ENCODE results near the gene ELOVL3. TPM values are rescaled to one million over a fixed set of nuclear protein-coding genes. Genes with fewer than 3 reads are reported as not detected.

Gene ELOVL3
- polyA plus RNA-seq, 1 donor: 0.12 TPM

- no CpG with 5 or more reads among the region's 2 CpGs for WGBS (ENCODE audit: insufficient coverage, low lambda C conversion rate)
- Histone ChIP-seq H3K4me1 (ENCODE audit: control insufficient read depth, insufficient read depth, low read length) (peaks cover 4% of the 10 kb centered on the region), H3K36me3 (ENCODE audit: control insufficient read depth, insufficient read depth, low read length) (no peaks in the 10 kb centered on the region), H3K27me3 (ENCODE audit: control insufficient read depth, insufficient read depth, low read length) (no peaks in the 10 kb centered on the region), H3K9me3 (ENCODE audit: control insufficient read depth, low read depth, low read length) (no peaks in the 10 kb centered on the region), H3K4me3 (ENCODE audit: low read length) (no peak overlapping the region), H3K27ac (ENCODE audit: low read length) (no peak overlapping the region)
- DNase-seq: no peak
Measured at GRCh38 chr10:102275343-102275742, 49.2 kb downstream of the ELOVL3 start.

GRCh38 chr10:102279104-102279503, 53.0 kb downstream of the ELOVL3 start:
- H3K9me3 ChIP-seq (ENCODE audit: control insufficient read depth, low read depth, low read length): no peaks in the 10 kb centered on the region
- peaks cover 6% of the 10 kb centered on the region for H3K36me3 ChIP-seq (ENCODE audit: control insufficient read depth, insufficient read depth, low read length)
- no peak overlapping the region for H3K4me3 ChIP-seq (ENCODE audit: low read length)
- no peaks in the 10 kb centered on the region for H3K27me3 ChIP-seq (ENCODE audit: control insufficient read depth, insufficient read depth, low read length)
- no peak overlapping the region for H3K27ac ChIP-seq (ENCODE audit: low read length)
- H3K4me1 ChIP-seq (ENCODE audit: control insufficient read depth, insufficient read depth, low read length): peaks cover 4% of the 10 kb centered on the region
- no peak for DNase-seq

Other genes starting within 250 kb of the ELOVL3 start
- gene ARMH3, start 170.1 kb upstream of the ELOVL3 start, polyA plus RNA-seq: 19.3 TPM
- 17.9 TPM for gene HPS6, start 160.9 kb upstream of the ELOVL3 start, polyA plus RNA-seq
- 62.4 TPM for gene LDB1, start 105.9 kb upstream of the ELOVL3 start, polyA plus RNA-seq
- gene PPRC1, start 93.3 kb upstream of the ELOVL3 start, polyA plus RNA-seq: 33.9 TPM
- gene NOLC1, start 73.9 kb upstream of the ELOVL3 start, polyA plus RNA-seq: 68.3 TPM
- not detected for gene PITX3, start 15.2 kb downstream of the ELOVL3 start, polyA plus RNA-seq
- 44.0 TPM for gene GBF1, start 19.2 kb downstream of the ELOVL3 start, polyA plus RNA-seq
- 22.7 TPM for gene NFKB2, start 169.4 kb downstream of the ELOVL3 start, polyA plus RNA-seq
- gene PSD, start 192.5 kb downstream of the ELOVL3 start, polyA plus RNA-seq: 62.0 TPM
- 22.8 TPM for gene FBXL15, start 194.5 kb downstream of the ELOVL3 start, polyA plus RNA-seq
- gene CUEDC2, start 206.3 kb downstream of the ELOVL3 start, polyA plus RNA-seq: 38.7 TPM
- 4.2 TPM for gene C10orf95, start 225.2 kb downstream of the ELOVL3 start, polyA plus RNA-seq